Measurements from ENCODE around the gene ARIH2.

The ARIH2 gene

DNA sequence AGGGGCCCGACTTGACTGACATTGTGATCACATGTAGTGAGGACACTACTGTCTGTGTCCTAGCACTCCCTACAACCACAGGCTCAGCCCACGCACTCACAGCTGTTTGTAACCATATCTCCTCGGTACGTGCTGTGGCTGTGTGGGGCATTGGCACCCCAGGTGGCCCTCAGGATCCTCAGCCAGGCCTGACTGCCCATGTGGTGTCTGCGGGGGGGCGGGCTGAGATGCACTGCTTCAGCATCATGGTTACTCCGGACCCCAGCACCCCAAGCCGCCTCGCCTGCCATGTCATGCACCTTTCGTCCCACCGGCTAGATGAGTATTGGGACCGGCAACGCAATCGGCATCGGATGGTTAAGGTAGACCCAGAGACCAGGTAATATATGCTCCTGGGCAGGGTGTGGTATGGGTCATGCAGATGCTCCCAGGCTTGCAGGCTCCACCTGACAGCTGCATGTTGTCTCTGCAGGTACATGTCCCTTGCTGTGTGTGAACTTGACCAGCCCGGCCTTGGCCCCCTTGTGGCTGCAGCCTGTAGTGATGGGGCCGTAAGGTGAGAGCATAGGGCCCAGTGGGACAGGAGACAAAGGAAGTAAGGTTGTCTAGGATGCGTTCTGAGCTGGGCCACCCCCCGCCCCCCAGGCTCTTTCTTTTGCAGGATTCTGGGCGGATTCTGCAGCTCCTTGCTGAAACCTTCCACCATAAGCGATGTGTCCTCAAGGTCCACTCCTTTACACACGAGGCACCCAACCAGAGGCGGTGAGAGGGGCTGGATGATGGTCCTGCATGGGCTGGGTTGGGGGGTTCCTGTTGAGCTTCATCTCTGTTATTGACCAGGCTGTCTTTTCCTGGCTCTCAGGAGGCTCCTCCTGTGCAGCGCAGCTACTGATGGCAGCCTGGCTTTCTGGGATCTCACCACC is 95.4 kb downstream of the ARIH2 start:
- no peak overlapping the region for H3K9ac ChIP-seq
- TF ChIP-seq Cebpa-rat (IDR thresholded peaks at IDR 0.05) = no peak
- H4K20me1 ChIP-seq = peaks cover 45 to 90% (median 87%) of the 10 kb centered on the region in 11 experiments
- peak overlapping the region in 3 of 11 experiments; percentile 6 to 7 (median 6); a peak in 1 of 22 replicates for H3K4me2 ChIP-seq
- H3K27me3 ChIP-seq = no peaks in the 10 kb centered on the region
- H3K4me3 ChIP-seq = no peak overlapping the region
- no peak overlapping the region for H3K27ac ChIP-seq
- H3K9me3 ChIP-seq (replicated peaks in 1 of 11) = no peaks in the 10 kb centered on the region
- peaks cover 57 to 81% (median 64%) of the 10 kb centered on the region in 11 experiments for H3K36me3 ChIP-seq
- H3K4me1 ChIP-seq = peaks cover 27 to 70% (median 56%) of the 10 kb centered on the region in 10 experiments

DNA sequence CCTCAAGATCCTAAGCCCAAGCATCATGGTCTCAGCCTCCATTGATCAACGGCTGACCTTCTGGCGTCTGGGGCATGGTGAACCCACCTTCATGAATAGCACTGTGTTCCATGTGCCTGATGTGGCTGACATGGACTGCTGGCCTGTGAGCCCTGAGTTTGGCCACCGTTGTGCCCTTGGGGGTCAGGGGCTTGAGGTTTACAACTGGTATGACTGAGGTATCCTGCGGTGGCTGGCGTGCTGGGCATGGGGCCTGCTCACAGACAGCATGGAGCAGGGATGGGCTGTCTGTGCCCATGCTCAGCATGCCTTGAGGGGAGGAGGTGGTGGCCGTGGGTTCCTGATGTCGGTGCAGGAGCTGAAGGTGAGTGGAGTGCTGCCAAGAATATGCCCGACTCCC is 96.4 kb downstream of the ARIH2 start:
- H4K20me1 ChIP-seq = peaks cover 45 to 80% (median 78%) of the 10 kb centered on the region in 11 experiments
- no peak for TF ChIP-seq Cebpa-rat (IDR thresholded peaks at IDR 0.05)
- no peak overlapping the region; a peak in 1 of 20 replicates for H3K4me3 ChIP-seq
- peaks cover 26 to 70% (median 53%) of the 10 kb centered on the region in 10 experiments for H3K4me1 ChIP-seq
- H3K9me3 ChIP-seq (replicated peaks in 1 of 11) = no peaks in the 10 kb centered on the region
- no peak overlapping the region for H3K4me2 ChIP-seq
- no peak overlapping the region for H3K27ac ChIP-seq
- no peak overlapping the region for H3K9ac ChIP-seq
- H3K27me3 ChIP-seq = no peaks in the 10 kb centered on the region
- H3K36me3 ChIP-seq = peaks cover 56 to 72% (median 62%) of the 10 kb centered on the region in 11 experiments

DNA sequence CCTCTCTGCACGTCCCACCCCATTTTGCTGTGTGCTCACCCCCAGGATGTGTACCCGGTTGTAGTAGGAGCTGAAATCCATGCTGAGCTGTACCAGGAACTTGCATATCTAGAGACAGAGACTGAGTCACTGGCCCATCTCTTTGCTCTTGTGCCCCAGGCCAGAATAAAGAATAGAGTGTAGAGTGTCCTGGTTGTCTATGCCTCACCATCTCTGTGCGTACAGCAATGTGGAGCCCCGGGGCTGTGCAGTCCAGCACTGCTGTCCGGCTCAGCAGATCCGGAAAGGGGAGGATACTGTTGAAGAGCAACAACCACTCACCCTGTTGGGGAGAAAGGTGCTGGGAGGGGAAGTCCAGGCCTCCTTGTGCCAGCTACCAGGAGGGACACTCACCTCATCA is 97.1 kb downstream of the ARIH2 start:
- H3K9ac ChIP-seq = peak overlapping the region in 3 of 11 experiments; percentile 13 to 98 (median 37); a peak in 2 of 22 replicates
- no peaks in the 10 kb centered on the region for H3K27me3 ChIP-seq
- H3K36me3 ChIP-seq = peaks cover 53 to 65% (median 61%) of the 10 kb centered on the region in 11 experiments
- no peak overlapping the region for H3K27ac ChIP-seq
- peaks cover 45 to 73% (median 71%) of the 10 kb centered on the region in 11 experiments for H4K20me1 ChIP-seq
- H3K9me3 ChIP-seq (replicated peaks in 1 of 11) = no peaks in the 10 kb centered on the region
- no peak for TF ChIP-seq Cebpa-rat (IDR thresholded peaks at IDR 0.05)
- no peak overlapping the region for H3K4me3 ChIP-seq
- peaks cover 25 to 67% (median 51%) of the 10 kb centered on the region in 10 experiments; a peak in 19 of 20 replicates for H3K4me1 ChIP-seq
- H3K4me2 ChIP-seq = peak overlapping the region in 3 of 11 experiments; percentile 97 to 99 (median 98); a peak in 2 of 22 replicates

DNA sequence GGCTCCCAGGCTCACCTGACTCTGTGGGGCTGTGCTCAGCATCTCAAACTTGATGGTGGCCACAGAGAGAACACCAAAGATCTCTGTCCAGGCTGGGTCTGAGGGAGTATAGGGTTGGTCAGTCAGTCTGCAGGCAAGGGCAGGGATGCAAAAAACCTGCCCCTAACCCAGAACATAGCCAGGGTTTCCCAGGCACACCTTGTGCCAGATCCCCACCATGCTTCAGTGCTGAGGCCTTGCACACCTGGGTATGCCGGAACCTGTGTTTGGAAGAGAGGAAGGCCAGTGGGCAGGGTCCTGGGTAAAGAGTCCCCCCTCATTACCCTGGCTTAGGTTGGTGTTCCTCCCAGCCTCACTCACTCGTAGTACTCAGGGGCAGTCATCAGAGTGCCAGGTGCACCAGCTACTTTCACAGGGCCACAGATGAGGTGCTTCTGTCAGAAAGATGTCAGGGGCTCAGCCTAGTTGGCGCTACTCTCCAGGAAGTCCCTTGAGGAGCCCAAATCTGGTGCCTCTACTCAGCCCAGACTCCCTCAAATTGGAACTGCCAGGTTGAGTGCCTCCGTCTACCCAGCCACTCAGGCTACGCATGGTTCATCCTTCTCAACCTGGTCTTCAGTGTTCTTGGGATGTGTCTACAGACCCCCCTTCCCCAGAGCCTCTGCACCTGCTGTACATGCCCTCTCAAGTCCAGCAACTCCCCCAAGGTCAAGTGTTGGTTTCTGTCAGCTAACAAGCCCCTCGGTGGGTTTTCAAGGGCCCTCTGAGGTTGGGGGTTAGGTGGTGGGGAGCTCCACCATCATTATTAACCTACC is 98.0 kb downstream of the ARIH2 start:
- H3K27ac ChIP-seq = 0 out of 22 replicates have a peak overlapping the region, but pooled peaks of 1 of the 11 experiments have one; percentile 99
- no peak for TF ChIP-seq Cebpa-rat (IDR thresholded peaks at IDR 0.05)
- peaks cover 25 to 64% (median 51%) of the 10 kb centered on the region in 10 experiments; a peak in 19 of 20 replicates for H3K4me1 ChIP-seq
- peak overlapping the region in 7 of 10 experiments; percentile 74 to 99 (median 95); a peak in 8 of 20 replicates for H3K4me3 ChIP-seq
- H4K20me1 ChIP-seq = peaks cover 37 to 64% (median 63%) of the 10 kb centered on the region in 11 experiments
- peaks cover 49 to 56% (median 53%) of the 10 kb centered on the region in 11 experiments for H3K36me3 ChIP-seq
- no peaks in the 10 kb centered on the region for H3K27me3 ChIP-seq
- no peaks in the 10 kb centered on the region for H3K9me3 ChIP-seq (replicated peaks in 1 of 11)
- H3K9ac ChIP-seq = peak overlapping the region in 6 of 11 experiments; percentile 98 to 100 (median 99); a peak in 9 of 22 replicates
- peak overlapping the region; percentile 96 to 100 (median 99) for H3K4me2 ChIP-seq

DNA sequence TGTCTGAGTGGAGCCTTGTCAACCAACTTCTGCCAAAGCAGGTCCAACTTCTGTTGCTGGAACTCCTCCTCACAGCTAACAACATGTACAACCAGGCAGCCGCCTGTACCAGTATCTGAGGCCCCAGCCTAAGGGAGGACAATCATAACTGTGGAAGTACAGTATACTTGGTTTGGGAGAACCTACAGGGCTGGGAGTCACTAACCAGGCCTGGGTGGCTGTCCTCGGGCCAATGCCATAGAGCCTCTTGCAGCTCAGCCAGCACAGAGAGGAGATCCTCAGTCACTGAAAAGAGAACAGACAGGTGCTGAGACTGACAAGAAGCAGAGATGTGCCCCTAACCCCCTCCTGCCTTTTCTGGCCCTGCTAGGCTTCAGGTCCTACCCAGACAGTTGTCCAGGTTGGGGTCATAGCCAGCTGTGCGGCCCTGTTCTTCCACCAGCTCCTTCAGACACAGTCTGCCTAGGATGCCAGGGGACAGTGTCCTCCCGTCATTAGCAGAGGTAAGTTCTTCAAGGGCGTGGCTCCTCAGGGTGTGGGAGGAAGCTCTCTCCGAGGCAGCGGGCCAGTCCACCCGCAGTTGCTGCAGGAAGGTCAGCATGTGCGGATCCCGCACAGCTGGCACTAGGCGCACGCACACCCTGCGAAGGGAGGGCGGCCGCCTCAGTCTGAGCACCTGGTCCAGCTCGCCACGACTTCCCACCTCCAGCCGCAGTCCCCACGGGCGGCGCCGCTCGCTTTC is 98.8 kb downstream of the ARIH2 start:
- H3K27ac ChIP-seq = peak overlapping the region; percentile 96 to 100 (median 99); a peak in 20 of 22 replicates
- no peak for TF ChIP-seq Cebpa-rat (IDR thresholded peaks at IDR 0.05)

DNA sequence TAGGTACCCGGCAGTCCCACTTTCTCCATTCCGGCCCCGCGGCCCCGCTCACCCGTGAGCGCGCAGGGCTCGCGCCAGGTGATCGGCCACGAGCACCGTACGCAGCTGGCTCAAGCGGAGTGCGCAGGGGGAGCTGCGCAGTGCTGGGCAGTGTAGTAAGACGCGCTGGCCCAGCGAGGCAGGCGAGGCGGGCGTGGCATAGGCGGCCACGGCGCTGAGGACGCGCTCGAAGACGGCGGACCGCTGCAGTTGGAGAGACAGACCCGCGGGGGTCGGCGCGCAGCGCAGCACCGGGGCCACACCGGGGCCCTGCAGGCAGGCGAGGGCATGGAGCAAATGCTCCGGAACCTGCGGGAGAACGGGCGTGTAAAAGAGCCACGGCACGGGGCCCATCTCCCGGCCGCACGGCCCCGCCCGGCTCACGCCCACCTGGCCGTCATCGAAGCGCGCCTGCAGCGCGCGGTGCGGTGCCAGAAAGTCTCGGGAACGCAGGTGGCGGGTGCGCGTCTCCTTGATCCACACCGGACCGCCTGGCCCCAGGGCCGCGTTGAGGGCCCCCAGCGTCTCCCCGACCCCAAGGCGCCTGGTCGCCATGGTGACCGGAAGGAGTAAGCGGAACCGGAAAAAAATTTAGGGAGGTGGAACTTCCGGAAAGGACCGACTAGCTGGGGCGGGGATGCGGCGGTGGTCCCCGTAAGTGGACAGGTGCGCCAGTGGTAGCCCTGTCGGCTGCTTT is 99.5 kb downstream of the ARIH2 start, which contains the start of gene DALRD3:
Gene DALRD3, minus strand, starts transcription at position 610 of the 736 bp plus-strand sequence. Its CDS starts 16 bp downstream, at position 594.
- peaks cover 23 to 56% (median 53%) of the 10 kb centered on the region in 11 experiments for H4K20me1 ChIP-seq
- no peaks in the 10 kb centered on the region for H3K27me3 ChIP-seq
- peak within 1 kb of the TSS; percentile 96 to 100 (median 99) for H3K4me2 ChIP-seq
- H3K9ac ChIP-seq = peak within 1 kb of the TSS; percentile 98 to 100 (median 99)
- H3K27ac ChIP-seq = peak within 1 kb of the TSS; percentile 96 to 100 (median 99)
- peaks cover 30 to 65% (median 53%) of the 10 kb centered on the region in 10 experiments for H3K4me1 ChIP-seq
- H3K9me3 ChIP-seq (replicated peaks in 1 of 11) = no peaks in the 10 kb centered on the region
- no peak for TF ChIP-seq Cebpa-rat (IDR thresholded peaks at IDR 0.05)
- H3K4me3 ChIP-seq = peak within 1 kb of the TSS; percentile 74 to 99 (median 92)
- H3K36me3 ChIP-seq = peaks cover 38 to 45% (median 41%) of the 10 kb centered on the region in 11 experiments

More for the DNA sequence above, 98.8 kb downstream of the ARIH2 start:
- Histone ChIP-seq H4K20me1 (peaks cover 29 to 56% (median 55%) of the 10 kb centered on the region in 11 experiments), H3K4me2 (peak overlapping the region; percentile 96 to 100 (median 99)), H3K9me3 (replicated peaks in 1 of 11) (no peaks in the 10 kb centered on the region), H3K4me3 (peak overlapping the region; percentile 74 to 99 (median 92)), H3K9ac (peak overlapping the region; percentile 98 to 100 (median 99)), H3K4me1 (peaks cover 25 to 60% (median 49%) of the 10 kb centered on the region in 10 experiments; a peak in 19 of 20 replicates), H3K27me3 (no peaks in the 10 kb centered on the region), H3K36me3 (peaks cover 41 to 48% (median 45%) of the 10 kb centered on the region in 11 experiments)

DNA sequence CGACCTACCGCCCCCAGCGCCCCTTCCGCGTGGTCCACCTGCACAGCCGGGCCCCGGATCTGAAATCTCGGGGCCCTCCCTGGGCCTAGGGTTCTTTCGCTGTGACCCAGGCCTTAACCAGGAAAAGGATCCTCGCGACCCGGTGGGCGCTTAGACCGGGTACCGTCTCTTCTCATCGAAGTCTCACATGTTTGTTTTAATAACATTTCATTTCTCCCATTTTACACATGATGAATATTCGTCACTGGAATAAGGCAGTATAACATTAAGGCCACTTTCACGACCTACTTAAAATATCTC is 100.0 kb downstream of the ARIH2 start:
- Histone ChIP-seq H3K4me3 (peak overlapping the region; percentile 74 to 99 (median 92)), H3K27me3 (no peaks in the 10 kb centered on the region), H3K9ac (peak overlapping the region; percentile 98 to 100 (median 99)), H3K4me1 (peaks cover 35 to 65% (median 54%) of the 10 kb centered on the region in 10 experiments), H3K36me3 (peaks cover 38 to 45% (median 41%) of the 10 kb centered on the region in 11 experiments), H3K9me3 (replicated peaks in 1 of 11) (no peaks in the 10 kb centered on the region), H3K4me2 (peak overlapping the region; percentile 96 to 100 (median 99)), H4K20me1 (peaks cover 18 to 56% (median 53%) of the 10 kb centered on the region in 11 experiments), H3K27ac (peak overlapping the region; percentile 96 to 100 (median 99); a peak in 21 of 22 replicates)
- TF ChIP-seq Cebpa-rat (IDR thresholded peaks at IDR 0.05) = no peak
